Hematopoietic multipotent progenitor cell treated with erythropoietin and hydrocortisone succinate and interleukin-3 and kit ligand, for 15 days (in vitro differentiated cells): ENCODE data around the gene TMEM139.
"Not testable (repeated sequence)": the region's sequence is repeated elsewhere in the genome, so short reads cannot be mapped to it uniquely, and the experiment has no call there.

ENCODE experiments used
- DNase-seq: peaks from one replicate; pipeline ENCODE4 v3.0.0-alpha.2; 2015; ENCODE audit warnings: low spot score

The TMEM139 gene

DNA sequence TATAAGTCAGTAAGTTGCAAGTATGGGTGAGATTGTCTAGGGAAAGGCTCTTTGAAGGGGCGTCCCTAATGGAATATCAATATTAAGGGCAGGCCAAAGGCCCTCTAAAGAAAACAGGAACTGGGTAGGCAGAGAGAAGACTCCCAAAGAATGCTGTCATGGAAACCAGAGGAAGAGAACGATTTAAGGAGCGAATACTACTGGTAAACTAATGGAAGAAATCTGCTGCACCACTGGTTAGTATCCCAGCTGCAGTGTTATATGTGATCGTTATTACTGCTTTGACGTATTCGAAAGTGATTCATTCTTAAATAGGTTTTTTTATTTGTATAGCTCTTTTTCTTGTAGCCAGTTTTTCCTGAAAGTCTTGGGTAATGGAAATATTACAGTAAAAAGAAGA is 4.7 kb downstream of the TMEM139 start:
- no peak for DNase-seq

DNA sequence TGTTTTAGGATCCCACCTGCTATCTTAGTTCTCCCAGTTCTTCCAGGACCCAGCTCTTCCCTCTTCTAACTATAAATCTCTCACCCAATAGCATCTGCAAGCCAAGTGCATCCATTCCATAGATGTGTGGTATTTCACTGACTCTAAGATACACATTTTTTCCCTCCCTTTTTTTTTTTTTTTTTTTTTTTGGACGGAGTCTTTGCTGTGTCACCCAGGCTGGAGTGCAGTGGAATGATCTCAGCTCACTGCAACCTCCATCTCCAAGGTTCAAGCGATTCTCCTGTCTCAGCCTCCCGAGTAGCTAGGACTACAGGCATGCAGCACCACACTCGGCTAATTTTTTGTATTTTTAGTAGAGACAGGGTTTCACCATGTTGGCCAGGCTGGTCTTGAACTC is 5.1 kb downstream of the TMEM139 start:
- not testable (repeated sequence) for DNase-seq

GRCh38 chr7:143290293-143290692 is 5.5 kb downstream of the TMEM139 start:
- no peak for DNase-seq

- no peak for DNase-seq
These were observed 8.1 kb downstream of the TMEM139 start for GRCh38 chr7:143292876-143293275.

- no peak for DNase-seq
These were observed 11.1 kb downstream of the TMEM139 start for GRCh38 chr7:143295870-143296269.

- no peak for DNase-seq
These were observed 11.9 kb downstream of the TMEM139 start for GRCh38 chr7:143296686-143297085.

DNA sequence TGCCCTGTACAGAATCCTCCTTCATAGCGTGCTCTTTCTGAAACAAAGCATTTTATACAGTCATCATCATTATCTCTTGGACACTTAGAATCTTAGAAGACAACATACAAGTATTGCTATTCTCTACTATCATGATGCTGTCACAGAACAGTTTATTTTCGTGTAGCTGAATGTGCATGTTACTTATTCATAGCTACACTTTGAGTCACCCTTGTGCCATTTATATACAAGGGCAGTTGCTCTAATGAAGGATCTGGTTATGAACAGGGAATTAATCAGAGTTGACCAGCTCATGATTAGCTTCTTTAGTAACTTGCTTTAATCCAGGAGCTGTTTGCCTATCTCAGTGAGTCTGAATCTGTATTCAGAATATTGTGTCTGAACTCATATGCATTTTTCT is 14.6 kb downstream of the TMEM139 start:
- no peak for DNase-seq

- DNase-seq = peak; percentile 47
These were observed 15.1 kb downstream of the TMEM139 start for GRCh38 chr7:143299840-143300239.

DNA sequence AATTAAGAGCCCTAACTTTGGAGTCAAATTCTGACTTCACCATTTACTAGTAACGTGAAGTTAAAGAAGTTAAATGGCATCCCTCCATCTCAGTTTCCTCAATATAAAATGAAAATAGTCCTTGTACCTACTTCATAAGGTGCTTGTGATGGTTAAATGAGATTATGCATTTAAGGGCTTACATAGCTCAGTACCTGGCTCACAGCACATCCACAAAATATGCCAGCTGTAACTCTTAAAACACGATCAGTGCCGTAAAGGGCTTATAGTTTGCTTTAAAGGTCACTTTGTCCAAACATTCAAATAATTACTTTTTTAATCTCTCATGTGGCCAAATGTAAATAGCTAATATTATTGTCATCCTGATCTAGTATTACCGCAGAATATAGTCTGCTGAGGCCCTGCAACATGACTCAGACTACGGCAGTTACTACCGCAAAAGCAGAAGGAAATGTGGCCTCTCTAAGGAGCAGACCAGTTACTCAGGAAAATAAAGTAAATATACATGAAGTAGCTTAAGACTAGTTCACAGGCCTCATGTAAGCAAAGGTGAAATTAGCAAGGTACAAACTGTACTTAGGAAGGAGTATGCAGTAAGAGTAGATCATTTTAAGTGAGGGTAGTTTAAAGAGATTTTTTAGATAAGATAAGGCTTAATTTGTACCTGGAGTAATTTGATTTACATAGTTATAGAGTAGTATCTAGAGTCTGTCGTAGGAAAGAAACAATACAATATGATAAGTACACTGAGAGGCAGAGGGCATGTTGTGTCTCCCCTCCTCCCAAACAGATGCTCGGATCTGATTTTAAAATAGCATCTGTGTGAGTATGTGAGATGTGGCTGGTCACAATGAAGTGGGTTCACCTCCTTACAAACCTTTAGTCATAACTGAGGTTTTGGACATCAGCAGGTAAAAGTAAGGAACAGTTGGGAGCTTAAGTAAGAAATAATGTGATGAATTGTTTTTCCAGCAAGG is 16.5 kb downstream of the TMEM139 start:
- DNase-seq = no peak

DNA sequence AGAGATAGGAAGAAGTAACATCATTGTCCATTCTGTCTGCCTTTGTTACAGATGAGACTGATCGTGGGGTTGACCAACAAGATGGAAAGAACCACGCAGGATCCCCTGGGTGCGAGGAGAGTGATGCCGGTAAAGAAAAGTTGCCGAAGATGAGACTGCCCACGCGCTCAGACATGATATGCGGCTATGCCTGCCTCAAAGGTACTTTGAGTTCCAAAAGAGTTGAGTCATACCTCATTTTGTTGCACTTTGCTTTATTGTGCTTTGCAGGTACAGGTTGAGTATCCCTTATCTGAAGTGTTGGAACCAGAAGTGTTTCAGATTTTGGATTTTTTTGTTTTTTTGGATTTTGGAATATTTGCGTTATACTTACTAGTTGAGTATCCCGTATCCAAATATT is 19.0 kb downstream of the TMEM139 start:
- no peak for DNase-seq

GRCh38 chr7:143304938-143305337 is 20.2 kb downstream of the TMEM139 start:
- DNase-seq = no peak

GRCh38 chr7:143305423-143306070 is 20.8 kb downstream of the TMEM139 start:
- peak; percentile 71 for DNase-seq

DNA sequence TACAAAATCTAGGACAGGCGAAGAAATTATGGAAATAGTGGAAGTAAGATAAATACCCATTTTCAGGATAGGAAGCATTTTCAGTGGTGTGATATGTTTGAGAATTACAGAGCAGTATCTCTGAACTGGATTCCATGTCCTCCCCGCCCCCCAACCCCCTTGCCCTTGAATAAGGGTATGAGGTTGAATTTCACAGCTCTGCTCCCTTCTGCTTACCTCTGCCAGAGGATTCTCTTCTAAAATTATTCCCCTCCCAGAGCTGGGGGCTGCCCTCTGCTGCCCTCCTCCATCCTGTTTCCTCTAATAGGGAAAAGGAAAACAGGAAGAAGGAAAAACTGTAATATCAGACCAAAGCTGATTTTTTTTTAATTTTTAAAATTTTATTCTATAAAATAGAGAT is 23.9 kb downstream of the TMEM139 start:
- DNase-seq = no peak

DNA sequence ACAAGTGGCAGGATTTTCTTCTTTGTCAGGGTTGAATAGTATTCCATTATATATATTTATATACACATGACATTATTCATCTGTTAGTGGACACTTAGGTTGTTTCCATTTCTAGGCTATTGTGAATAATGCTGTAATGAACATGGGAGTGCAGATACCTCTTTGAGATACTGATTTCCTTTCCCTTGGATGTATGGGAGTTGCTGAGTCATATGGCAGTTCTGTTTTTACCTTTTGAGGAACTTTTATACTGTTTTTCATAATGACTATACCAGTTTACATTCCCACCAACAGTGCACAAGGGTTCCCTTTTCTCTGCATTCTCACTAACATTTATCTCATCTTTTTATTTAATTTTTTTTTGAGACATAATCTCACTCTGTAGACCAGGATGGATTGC is 29.4 kb downstream of the TMEM139 start:
- DNase-seq = no peak

- DNase-seq = no peak
These were observed 31.0 kb downstream of the TMEM139 start, which contains the start of gene CLCN1 for GRCh38 chr7:143315776-143316175. Gene CLCN1 (plus strand): TSS chr7:143316111. CDS start chr7:143316213, 102 bp downstream.

GRCh38 chr7:143316492-143316891 is 31.7 kb downstream of the TMEM139 start:
- no peak for DNase-seq

- no peak for DNase-seq
These were observed 33.9 kb downstream of the TMEM139 start for GRCh38 chr7:143318661-143319060.

GRCh38 chr7:143320620-143321019 is 35.9 kb downstream of the TMEM139 start:
- no peak for DNase-seq

DNA sequence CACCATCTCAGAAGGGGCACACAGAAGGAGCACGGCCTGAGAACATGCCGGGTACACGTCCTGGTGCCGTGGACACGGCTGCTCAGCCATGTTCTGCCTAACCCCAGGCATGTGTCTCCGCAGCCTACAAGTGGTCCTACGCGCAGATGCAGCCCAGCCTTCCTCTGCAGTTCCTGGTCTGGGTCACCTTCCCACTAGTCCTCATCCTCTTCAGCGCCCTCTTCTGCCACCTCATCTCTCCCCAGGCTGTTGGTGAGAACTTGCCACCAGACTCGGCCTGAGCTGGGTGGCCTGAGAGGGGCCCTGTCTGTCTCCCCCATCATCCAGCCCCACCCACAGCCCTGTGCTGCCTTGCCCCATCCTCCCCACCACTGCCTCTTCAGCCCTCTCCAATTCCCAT is 36.5 kb downstream of the TMEM139 start:
- no peak for DNase-seq

DNA sequence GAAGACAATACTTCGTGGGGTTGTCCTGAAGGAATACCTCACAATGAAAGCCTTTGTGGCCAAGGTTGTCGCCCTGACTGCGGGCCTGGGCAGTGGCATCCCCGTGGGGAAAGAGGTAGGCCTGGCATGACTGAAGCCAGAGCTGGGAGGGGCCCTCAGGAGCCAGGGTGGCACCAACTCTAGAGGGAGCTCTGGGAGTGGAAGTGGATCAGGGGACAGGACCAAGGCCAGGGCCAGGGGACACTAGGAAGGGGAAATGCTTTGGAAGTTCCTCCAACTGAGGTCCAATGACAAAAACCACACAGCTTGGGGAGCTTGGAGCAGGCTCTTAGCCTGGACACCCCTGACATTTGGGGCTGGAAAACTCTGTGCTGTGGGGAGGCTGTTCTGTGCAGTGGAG is 37.0 kb downstream of the TMEM139 start:
- DNase-seq = no peak

DNA sequence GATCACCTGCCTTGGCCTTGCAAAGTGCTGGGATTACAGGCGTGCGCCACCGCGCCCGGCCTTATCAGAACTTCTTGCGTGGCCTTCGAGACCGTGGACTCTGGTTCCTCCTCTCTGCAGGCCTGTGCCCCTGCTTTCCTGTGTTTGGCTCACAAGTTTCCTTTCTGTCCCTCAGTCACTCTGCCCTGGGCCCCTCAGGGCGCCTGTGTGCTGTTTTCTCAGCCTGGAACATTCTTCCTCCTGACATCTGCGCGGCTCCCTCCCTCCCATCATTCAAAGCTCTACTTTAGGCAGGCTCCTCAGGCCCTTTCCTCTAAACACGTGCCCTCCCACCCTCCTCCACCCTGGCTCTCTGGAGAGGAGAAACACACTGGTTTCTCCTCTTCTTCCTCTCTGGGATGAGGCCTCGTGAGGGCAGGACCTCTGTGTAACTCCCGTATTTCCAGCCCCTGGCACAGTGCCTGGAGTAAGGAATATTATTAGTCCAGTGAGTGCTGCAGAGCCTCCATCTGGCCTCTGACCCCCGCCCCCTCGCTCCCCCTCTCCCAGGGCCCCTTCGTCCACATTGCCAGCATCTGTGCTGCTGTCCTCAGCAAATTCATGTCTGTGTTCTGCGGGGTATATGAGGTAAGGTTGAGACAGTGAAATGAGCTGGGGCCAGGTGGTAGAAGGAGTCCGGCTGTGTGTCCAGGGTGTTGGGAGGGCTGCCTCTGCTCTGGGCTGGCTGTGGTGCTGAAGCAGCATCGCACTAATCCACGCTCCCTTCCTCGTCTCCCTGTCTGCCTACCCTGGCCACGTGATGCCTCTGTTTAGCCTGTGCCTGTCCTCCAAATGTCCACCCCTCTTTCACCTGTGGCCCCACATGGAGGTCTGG is 38.2 kb downstream of the TMEM139 start:
- no peak for DNase-seq

- DNase-seq = no peak
These were observed 38.9 kb downstream of the TMEM139 start for GRCh38 chr7:143323653-143324052.
